ENCODE results near the gene SLC2A6.

The SLC2A6 gene, protein sequence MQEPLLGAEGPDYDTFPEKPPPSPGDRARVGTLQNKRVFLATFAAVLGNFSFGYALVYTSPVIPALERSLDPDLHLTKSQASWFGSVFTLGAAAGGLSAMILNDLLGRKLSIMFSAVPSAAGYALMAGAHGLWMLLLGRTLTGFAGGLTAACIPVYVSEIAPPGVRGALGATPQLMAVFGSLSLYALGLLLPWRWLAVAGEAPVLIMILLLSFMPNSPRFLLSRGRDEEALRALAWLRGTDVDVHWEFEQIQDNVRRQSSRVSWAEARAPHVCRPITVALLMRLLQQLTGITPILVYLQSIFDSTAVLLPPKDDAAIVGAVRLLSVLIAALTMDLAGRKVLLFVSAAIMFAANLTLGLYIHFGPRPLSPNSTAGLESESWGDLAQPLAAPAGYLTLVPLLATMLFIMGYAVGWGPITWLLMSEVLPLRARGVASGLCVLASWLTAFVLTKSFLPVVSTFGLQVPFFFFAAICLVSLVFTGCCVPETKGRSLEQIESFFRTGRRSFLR

GRCh38 chr9:133478851-133479711 is at the start of gene SLC2A6:
TSS of gene SLC2A6 (minus strand) at chr9:133479099. CDS start at chr9:133479059, 40 bp downstream.
- peak; percentile 86 for DNase-seq (ENCODE audit: low spot score)

DNA sequence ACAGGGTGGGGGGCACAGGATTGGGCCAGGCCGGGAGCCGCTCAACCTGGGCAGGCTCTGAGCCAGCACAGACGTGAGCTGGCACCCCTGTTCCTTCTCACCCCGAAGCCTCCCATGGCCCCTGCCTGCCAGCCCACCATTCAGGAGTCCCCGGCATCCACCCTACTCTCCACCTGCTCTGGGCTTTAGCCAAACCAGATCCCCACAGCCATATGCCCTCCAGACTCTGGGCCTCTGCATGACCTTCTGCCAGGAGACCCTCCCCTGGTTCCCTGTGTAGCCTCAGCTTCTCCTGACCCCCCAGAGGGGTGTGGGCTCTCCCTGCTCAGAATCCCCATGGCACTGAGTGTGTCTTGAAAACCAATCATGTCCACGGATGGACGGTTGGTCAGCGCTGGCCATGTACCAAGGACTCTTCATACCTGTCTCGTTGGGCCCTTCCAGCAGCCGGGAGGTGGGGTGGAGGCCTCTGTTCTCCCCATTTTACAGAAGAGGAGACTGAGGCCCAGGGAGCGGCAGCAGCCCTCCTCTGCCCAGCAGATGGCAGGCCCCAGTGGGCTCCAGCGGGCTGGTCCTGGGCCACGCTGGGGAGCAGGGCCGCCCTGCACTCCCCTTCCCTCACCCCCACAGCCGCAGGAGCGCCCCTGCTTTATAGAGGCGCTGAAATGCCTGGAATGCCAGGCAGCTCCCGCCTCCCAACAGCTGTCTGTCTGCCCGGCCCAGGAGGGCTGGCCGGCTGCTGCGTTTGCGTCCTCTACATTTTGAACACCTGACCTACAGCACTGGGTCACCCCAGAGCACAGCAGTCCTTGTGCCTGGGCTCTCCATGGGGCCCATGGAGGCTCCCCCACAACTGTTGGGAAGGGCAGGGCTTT is 49.3 kb upstream of the SLC2A6 start:
- DNase-seq (ENCODE audit: low spot score): no peak

DNA sequence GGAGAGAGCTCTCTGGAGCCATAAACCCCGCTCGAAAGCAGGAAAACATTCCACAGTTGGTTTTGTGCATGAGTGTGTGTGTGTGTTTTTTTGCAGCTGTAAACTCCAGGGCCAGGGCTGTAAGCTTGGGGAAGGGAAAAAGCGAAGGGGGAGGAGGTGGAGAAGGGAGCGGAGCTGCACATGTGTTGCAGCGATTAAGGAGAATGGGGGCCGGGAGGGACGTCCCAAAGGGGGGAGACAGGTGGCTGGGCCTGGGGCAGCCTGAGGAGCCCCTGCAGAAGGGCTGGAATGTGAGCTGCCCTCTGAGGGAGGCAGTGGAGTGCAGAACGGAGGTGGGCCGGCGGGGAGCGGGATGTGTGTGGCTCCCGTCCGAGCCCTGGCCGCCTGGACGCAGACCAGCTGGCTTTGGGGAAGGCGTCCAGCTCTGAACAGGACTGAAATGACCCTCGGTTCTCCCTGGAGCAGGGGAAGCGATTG is 48.6 kb upstream of the SLC2A6 start:
- DNase-seq (ENCODE audit: low spot score): peak; percentile 83

GRCh38 chr9:133526721-133527321 is 47.9 kb upstream of the SLC2A6 start:
- DNase-seq (ENCODE audit: low spot score): no peak

DNA sequence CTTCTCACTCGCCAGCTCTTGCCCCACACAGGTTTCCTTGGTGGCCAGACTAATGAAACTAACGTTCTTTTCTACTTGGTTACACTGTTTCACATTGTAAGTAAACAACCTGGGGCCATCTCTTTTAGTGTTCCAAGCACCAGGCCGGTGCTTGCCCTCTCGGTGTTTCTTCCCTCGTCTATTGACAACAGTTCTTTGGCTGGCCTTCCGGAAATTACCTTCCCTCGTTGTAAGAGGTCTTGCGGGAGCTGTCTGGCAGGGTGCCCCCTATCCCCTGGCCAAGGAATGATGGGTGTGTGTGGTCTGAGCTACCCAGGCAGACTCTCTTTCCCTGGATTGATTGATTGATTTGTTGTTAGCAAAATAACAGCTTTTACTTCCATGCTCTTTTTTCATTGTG is 46.8 kb upstream of the SLC2A6 start:
- DNase-seq (ENCODE audit: low spot score): no peak

GRCh38 chr9:133524679-133525228 is 45.9 kb upstream of the SLC2A6 start, which contains the start of gene MYMK:
TSS of gene MYMK (minus strand) at chr9:133524959. CDS start at chr9:133524844, 115 bp downstream.
- DNase-seq (ENCODE audit: low spot score): no peak

DNA sequence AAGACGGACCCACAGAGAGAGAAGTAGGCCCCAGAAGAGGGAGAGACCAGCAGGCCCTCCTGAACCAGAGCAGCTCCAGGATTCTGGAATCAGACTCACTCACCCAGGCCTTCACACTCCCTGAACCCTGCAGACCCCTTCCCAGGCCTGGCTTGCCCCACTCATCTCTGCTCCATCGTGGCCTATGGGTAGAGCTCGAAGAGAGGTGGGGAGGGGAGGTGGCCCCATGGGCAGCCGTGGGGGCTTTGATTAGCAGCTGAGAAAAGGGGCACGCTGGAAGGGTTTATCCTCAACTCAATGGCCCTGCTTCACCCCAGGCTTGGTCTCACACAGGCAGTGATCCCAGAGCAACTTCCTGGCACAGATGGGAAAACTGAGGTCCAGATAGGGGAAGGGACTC is 45.2 kb upstream of the SLC2A6 start:
- DNase-seq (ENCODE audit: low spot score): no peak

- no peak for DNase-seq (ENCODE audit: low spot score)
Measured at GRCh38 chr9:133523106-133523505, 44.2 kb upstream of the SLC2A6 start.

DNA sequence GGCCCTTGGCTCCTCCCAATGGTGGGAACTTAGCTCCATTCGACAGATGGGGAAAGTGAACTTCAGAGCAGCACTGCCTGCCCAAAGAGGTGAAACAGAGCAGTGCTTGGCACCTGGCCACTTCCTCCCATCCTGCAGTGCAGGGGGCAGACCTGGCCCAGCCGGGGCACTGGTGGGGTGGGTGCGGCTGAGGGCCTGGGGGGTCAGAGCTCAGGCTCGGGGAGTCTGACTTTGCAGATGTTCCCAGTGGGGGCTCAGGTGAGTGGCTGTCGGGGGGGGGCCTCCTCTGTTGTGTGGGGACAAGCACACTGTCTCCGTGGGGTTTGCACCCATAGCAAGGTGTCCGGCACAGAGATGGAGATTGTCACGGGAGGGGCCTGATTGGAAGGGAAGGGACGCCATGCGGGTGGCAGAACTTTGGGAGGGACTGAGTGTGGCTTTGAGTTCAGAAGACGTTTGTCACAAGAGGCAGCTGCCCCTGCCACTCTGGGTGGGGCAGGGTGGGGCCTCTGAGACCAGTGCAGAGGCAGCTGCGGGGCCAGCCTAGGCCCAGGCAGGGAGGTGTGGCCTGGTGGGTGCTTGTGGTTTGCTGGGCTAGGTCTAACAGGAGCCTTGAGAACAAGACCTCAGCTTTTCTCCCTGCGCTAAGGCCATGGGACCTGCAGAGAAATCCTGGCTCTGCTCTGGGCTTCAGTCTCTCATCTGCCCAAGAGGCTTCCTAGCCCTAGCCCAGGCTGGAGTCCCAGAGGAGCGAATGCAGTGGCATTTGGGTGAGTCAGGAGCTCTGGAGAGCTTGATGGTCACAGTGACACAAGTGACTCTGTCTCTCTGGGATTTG is 43.4 kb upstream of the SLC2A6 start:
- DNase-seq (ENCODE audit: low spot score): no peak

GRCh38 chr9:133521122-133522072 is 42.5 kb upstream of the SLC2A6 start:
- DNase-seq (ENCODE audit: low spot score): no peak

GRCh38 chr9:133520121-133520835 is 41.4 kb upstream of the SLC2A6 start:
- DNase-seq (ENCODE audit: low spot score): no peak

GRCh38 chr9:133519693-133520092 is 40.8 kb upstream of the SLC2A6 start:
- DNase-seq (ENCODE audit: low spot score): no peak

DNA sequence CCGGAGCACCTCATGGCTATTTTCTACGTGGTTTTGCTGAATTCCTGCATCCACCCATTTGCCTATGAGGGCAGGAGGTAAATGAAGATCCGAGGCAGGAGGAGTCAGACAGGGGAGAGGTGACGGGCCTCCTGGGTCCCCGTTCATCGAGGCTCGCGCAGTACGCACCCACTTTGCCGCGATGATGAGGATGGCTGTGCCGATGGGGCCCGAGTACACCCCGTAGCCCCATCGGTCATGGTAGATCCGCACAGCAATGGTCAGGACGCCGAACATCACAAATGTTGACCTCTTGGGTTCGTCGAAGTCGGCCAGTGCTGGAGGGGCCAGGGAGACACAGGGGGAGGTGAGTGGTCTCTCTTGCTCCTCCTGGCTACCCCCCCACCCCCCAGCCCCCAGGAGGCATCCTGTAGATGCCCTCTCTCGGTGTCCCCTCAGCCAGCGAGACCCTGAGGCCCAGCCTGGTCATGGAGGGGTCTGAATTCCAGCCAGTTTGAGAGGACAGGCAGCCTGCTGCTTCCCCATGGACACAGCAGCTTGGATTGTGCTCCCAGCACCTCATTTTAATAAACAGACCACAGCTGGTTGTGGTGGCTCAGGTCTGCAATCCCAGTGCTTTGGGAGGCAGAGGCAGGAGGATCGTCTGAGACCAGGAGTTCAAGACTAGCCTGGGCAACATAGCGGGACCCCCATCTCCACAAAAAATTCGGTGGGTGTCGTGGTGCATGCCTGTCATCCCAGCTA is 40.0 kb upstream of the SLC2A6 start:
- DNase-seq (ENCODE audit: low spot score): no peak

- no peak for DNase-seq (ENCODE audit: low spot score)
Measured at GRCh38 chr9:133518200-133518599, 39.3 kb upstream of the SLC2A6 start.

- DNase-seq (ENCODE audit: low spot score): no peak
Measured at GRCh38 chr9:133517711-133518110, 38.8 kb upstream of the SLC2A6 start.

- no peak for DNase-seq (ENCODE audit: low spot score)
Measured at GRCh38 chr9:133516961-133517350, 38.1 kb upstream of the SLC2A6 start.

GRCh38 chr9:133516256-133516960 is 37.5 kb upstream of the SLC2A6 start:
- no peak for DNase-seq (ENCODE audit: low spot score)

All from left forelimb (tissue), 1 donor.